Panc1 (cell line): ENCODE data around the gene MCF2L2. TPM values are rescaled to one million over a fixed set of nuclear protein-coding genes. Genes with fewer than 3 reads are reported as not detected.

ENCODE experiments used
- ATAC-seq: fragments of 200-7000 bp; cut with Tn5 transposase; 2 replicates; pipeline ENCODE4 v1.9.1; 2020; ENCODE audit warnings: mild to moderate bottlenecking, moderate library complexity
- BruUV-seq: library from RNA; stranded (reverse); fragments of 400-500 nt; replicated peaks from 2 replicates; lab custom pipeline; 2021; lab: Mats Ljungman, UMichigan
- CTCF ChIA-PET: fragments of 300-600 bp; sonication (Branson Sonifier 250); formaldehyde crosslinking; loops from one replicate; lab custom pipeline; 2022; ENCODE audit warnings: antibody characterized with exemption; lab: Charles Lee
- POLR2A ChIA-PET: fragments of 300-600 bp; sonication (Branson Sonifier 250); formaldehyde crosslinking; loops from one replicate; lab custom pipeline; 2022; ENCODE audit warnings: antibody characterized with exemption; lab: Charles Lee
- DNase-seq: peaks from one replicate; pipeline ENCODE4 v3.0.0-alpha.2; 2010; ENCODE audit warnings: low read depth, low spot score
- H3K27ac ChIP-seq: 2 replicates; pipeline ENCODE4 v1.5.1; 2011; ENCODE audit warnings: mild to moderate bottlenecking, low read length, inconsistent platforms
- H3K27me3 ChIP-seq: fragments of 200-500 bp; sonication (Bioruptor generic); 2 replicates; pipeline ENCODE4 v1.6.0; 2014; ENCODE audit warnings: low read length, inconsistent platforms; ENCODE audit not compliant: control insufficient read depth, insufficient read depth
- H3K36me3 ChIP-seq: fragments of 200-500 bp; sonication (Bioruptor generic); 2 replicates; pipeline ENCODE4 v1.5.1; 2014; ENCODE audit warnings: inconsistent platforms, mild to moderate bottlenecking, low read length, moderate library complexity; ENCODE audit not compliant: control insufficient read depth, insufficient read depth
- H3K4me1 ChIP-seq: 2 replicates; pipeline ENCODE4 v1.5.1; 2011; ENCODE audit warnings: inconsistent platforms, mild to moderate bottlenecking, low read length, moderate library complexity; ENCODE audit not compliant: control insufficient read depth, insufficient read depth
- H3K4me3 ChIP-seq, 2 experiments: 2 replicates each; pipeline ENCODE4 v1.5.1; 2011 to 2012; ENCODE audit warnings: low read depth in 2 of 2, low read length in 2 of 2, mild to moderate bottlenecking in 2 of 2, inconsistent platforms in 1 of 2, moderate library complexity in 1 of 2
- H3K9me3 ChIP-seq: fragments of 200-500 bp; sonication (Bioruptor generic); 2 replicates; pipeline ENCODE4 v1.5.1; 2014; ENCODE audit warnings: low read depth, mild to moderate bottlenecking, inconsistent platforms, low read length, moderate library complexity; ENCODE audit not compliant: control insufficient read depth, insufficient read depth
- CTCF ChIP-seq: fragments of 450-650 bp; IDR thresholded peaks from 2 replicates; pipeline ENCODE4 v1.5.1; 2017; ENCODE audit warnings: mild to moderate bottlenecking
- POLR2AphosphoS5 ChIP-seq: IDR thresholded peaks from 2 replicates; pipeline ENCODE4 v1.6.1; 2012; ENCODE audit warnings: mild to moderate bottlenecking, low read depth, low read length, moderate library complexity
- REST ChIP-seq, 2 experiments: IDR thresholded peaks; 2 replicates each; pipeline ENCODE4 v1.6.1; 2011 to 2012; ENCODE audit warnings: low read depth in 2 of 2, control low read depth in 1 of 2, low read length in 1 of 2, mild to moderate bottlenecking in 1 of 2, moderate library complexity in 1 of 2; ENCODE audit not compliant: insufficient read depth in 1 of 2
- SIN3A ChIP-seq: IDR thresholded peaks from 2 replicates; pipeline ENCODE4 v1.6.1; 2012; ENCODE audit warnings: low read depth, mild to moderate bottlenecking, low read length, moderate library complexity, borderline replicate concordance; ENCODE audit not compliant: insufficient read depth
- TCF7L2 ChIP-seq: IDR thresholded peaks from 2 replicates; pipeline ENCODE4 v1.6.1; 2011; ENCODE audit warnings: mild to moderate bottlenecking, low read depth, low read length, inconsistent platforms
- in situ Hi-C: cut with HindIII; loops from 2 replicates; pipeline ENCODE4 v1.10.0; 2016; ENCODE audit warnings: low sequenced_read_pairs, low pct_unique_long_range_greater_than_20kb
- intact Hi-C: fragments of 100-400 bp; cut with micrococcal nuclease; formaldehyde crosslinking; loops from one replicate; pipeline ENCODE4 v1.10.0; 2022; ENCODE audit not compliant: unreplicated experiment
- total RNA-seq: library from RNA; stranded (reverse); gene quantifications from one replicate; pipeline ENCODE4 v1.2.1, GENCODE V29; 2021; ENCODE audit not compliant: unreplicated experiment

The MCF2L2 gene
- total RNA-seq, 1 experiment from 2014 or later, result 1.0 TPM

GRCh38 chr3:183153210-183153950 is 275.0 kb downstream of the MCF2L2 start:
- ChIA-PET POLR2A (interaction anchor here (0.7 kb wide), 1 partner anchor 478 kb away, joined by 11 read pairs; no protein-coding TSS in a partner anchor), CTCF (interaction anchor here (0.6 kb wide), 1 partner anchor 31 kb away, joined by 3 read pairs; no protein-coding TSS in a partner anchor)
- Histone ChIP-seq H3K4me3 (no peak overlapping the region), H3K4me1 (no peaks in the 10 kb centered on the region), H3K27ac (no peak overlapping the region), H3K36me3 (no peaks in the 10 kb centered on the region), H3K9me3 (no peaks in the 10 kb centered on the region), H3K27me3 (no peaks in the 10 kb centered on the region)
- DNase-seq, result no peak
- BruUV-seq, result no TSS peak
- in situ Hi-C loops, result no loop called here
- TF ChIP-seq REST (IDR thresholded peaks at IDR 0.05; ENCODE audit: insufficient read depth in 1 of 2, low read depth in 2 of 2, low read length in 1 of 2), result no peak
- no peak for TF ChIP-seq POLR2AphosphoS5
- TF ChIP-seq TCF7L2, result no peak
- no peak for TF ChIP-seq CTCF
- TF ChIP-seq SIN3A, result no peak
- no peak for ATAC-seq
- intact Hi-C loops, result no loop called here

- intact Hi-C loops, result no loop called here
- POLR2A ChIA-PET, result no interaction called here
These were observed 276.5 kb downstream of the MCF2L2 start for GRCh38 chr3:183151821-183152351.

More at GRCh38 chr3:183151821-183152351, 276.5 kb downstream of the MCF2L2 start:
- no peak overlapping the region for H3K27ac ChIP-seq
- TF ChIP-seq REST (IDR thresholded peaks at IDR 0.05; ENCODE audit: insufficient read depth in 1 of 2, low read depth in 2 of 2, low read length in 1 of 2), result no peak
- no peak for TF ChIP-seq SIN3A
- no peak for TF ChIP-seq CTCF
- no peak for TF ChIP-seq TCF7L2
- no peak for TF ChIP-seq POLR2AphosphoS5
- CTCF ChIA-PET, result no interaction called here
- H3K9me3 ChIP-seq, result no peaks in the 10 kb centered on the region
- DNase-seq, result no peak
- no peaks in the 10 kb centered on the region for H3K36me3 ChIP-seq
- H3K4me3 ChIP-seq, result no peak overlapping the region
- BruUV-seq, result no TSS peak
- H3K27me3 ChIP-seq, result no peaks in the 10 kb centered on the region
- no peaks in the 10 kb centered on the region for H3K4me1 ChIP-seq
- no peak for ATAC-seq
- in situ Hi-C loops, result no loop called here
